SK-MEL-5 (cell line): ENCODE data around the gene DCLK1. TPM values are rescaled to one million over a fixed set of nuclear protein-coding genes. Genes with fewer than 3 reads are reported as not detected.

Experiments used
- DNase-seq: peaks from one replicate; pipeline ENCODE4 v3.0.0-alpha.2; 2016; ENCODE audit warnings: low read depth, low spot score
- in situ Hi-C: cut with HindIII; loops from 2 replicates; pipeline ENCODE4 v1.10.0; 2016; ENCODE audit warnings: low sequenced_read_pairs, high pct_unique_total_duplicates, low pct_unique_long_range_greater_than_20kb
- total RNA-seq: library from RNA; depleted of rRNA; stranded (reverse); fragments of >200 nt; shearing (Covaris generic); gene quantifications from 2 replicates; pipeline ENCODE4 v1.2.3, GENCODE V29; 2014

Gene DCLK1
- total RNA-seq, 1 experiment from 2014 or later, result 35.6 TPM

DNA sequence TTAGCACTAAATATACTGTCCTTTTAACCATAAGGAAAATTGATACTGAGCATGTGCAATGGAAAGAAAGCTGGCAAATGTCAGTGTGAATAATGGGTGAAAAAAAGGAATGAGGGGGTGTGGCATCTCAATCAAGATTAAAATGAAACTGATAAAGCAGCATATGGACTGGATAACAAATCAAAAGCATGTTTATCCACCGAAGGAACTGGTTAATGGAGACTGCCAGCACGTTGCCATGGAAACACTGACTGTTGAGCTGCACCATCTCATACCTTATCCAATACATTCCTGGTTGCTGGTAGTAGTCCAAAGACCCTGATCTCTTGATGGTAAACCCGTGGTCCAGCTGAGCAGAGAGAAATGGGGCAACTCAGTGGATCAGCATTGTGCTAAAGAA lies 343.2 kb downstream of the DCLK1 start:
- DNase-seq, result no peak
- in situ Hi-C loops, result no loop called here

DNA sequence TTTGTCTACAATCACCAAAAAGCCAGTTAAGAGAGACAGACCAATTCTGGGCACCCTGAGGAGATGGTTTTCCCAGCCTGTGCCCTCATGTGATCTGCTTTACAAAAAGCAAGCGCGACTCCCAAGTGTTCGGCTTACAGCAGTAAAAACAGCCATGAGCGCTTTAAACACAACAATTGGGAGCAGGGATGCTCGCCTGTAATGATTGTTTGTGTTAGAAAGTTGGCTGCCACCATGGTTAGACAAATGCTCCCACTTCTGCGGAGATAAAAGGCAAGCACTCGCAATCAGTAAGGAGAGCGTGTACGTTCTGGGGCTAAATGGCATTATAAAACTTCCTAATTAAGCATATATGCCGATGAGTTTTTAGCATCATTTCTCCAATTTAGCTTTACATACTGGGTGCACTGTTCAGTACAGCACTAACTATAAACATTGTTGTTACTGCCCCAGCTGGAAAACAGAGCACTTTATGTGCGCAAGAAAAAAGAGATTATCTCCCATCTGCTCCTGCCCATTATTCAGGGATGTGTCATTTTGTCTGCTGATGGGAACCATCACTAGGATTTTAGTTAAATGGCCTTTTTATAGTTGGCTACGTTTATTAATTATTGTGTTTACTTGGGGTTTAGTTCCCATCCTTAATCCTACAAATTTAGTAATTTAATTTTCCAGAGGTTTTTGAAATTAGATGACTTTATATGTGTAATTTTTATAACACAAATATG lies 345.4 kb downstream of the DCLK1 start:
- no peak for DNase-seq
- in situ Hi-C loops, result no loop called here

DNA sequence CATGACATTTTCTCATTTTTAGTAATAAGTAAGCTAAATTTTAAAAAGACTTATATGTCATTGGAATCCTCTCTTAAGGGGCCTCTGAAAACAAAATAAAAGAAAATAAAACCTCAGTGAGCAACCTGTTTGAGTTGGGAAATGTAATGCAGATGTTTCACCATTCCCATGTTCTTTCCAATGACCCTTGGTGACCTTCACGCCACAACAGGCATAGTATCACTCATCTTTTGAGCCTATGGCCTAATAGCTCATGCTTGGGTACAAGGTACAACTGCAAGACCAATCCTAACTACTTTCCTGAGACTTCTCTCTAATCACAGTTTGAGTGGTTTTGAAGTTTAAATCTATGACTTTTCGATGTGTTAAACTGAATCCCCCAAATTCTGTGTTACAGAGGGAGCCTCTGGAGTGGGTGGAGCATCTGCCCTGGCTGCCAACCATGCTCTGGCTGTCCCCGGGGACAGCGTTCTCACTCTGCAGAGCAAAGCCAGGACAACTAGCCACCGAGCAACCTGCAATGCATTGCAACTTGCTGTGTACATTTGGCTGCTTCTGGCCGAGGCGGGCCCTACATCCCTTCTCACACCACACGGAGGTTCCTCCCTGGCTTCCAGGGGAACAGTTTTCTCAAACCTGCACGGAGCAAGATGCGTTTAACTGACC lies 346.8 kb downstream of the DCLK1 start:
- no peak for DNase-seq
- in situ Hi-C loops, result no loop called here

GRCh38 chr13:35782793-35783192 lies 348.4 kb downstream of the DCLK1 start:
- in situ Hi-C loops, result no loop called here
- DNase-seq, result no peak

DNA sequence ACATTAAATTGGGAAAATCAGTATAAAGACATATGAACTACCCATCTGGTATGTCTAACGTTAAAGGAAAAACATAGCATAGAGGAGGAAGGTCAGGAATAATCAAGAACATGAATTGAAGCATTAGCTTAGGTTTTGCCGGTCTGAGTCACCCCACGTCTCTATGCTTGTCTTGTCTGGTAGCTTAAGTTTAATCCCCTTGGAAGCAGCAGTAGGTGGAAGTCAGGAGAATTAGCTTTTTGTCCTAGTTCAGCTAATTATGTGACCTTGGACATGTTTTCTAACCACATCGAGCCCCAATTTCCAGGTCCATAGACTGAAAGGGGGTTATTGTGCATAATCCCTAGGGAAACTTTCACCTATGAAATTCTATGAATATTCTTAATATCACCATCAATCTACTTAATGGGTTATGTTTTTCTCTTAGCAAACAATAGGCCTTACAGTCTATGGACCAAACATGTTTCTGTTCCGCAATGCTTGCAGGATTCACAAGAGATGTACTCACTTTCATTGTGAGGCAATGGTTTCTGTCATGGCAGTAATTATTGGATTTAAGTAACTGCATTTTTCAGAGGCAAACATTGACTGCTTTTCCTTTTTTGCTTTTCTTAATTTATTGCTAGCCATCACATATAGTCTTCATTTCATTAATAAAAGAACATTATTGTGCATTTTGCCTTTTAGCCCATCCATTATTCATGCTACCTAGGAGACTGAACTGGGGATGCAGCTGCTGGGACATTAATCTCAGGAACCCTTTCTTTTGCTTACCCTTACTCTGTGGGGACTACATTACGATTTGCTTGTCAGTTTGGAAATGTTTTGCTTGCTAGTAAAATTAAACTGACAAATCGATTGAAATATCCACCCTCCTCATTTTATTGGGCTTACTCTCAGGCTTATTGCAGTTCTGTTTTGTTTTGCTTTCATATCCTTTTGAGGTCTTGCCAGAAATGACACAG lies 349.9 kb downstream of the DCLK1 start:
- in situ Hi-C loops, result no loop called here
- no peak for DNase-seq

DNA sequence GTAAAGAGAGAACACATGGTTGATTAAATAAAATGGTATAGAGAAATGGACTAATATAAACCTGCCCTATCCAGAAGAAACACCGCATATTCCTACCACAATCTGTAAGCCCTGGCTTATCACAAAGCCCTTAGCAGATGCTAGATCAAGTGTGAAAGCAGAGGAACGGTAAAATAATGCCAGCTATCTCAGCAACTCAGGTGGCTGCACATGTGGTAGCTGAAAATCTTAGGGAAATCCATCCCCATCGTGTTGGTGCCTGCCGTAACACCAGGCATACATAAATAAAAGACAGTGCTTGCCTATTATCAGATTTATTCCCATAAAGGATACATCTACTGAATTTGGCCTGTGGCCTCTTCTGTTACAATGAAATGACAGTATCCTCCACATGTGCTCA lies 350.6 kb downstream of the DCLK1 start:
- no peak for DNase-seq
- in situ Hi-C loops, result no loop called here

DNA sequence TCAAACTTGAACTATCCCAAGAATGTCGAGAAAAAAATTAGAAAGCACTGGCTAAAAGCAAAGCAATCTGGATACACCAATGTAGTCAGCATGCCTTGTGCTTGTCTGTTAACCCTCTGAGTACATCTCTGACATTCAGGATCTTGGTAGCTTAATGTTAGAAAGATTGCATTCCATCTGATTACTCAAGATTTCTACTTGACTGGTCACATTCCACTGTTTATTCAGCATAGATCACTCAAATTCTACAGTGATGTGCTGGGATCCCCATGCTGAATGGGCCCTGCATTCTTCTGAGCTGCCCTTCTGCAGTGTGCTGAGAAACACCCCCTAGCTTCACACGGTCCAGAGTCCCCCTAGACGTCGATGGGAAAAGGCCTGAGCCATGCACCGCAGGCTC lies 359.3 kb downstream of the DCLK1 start:
- in situ Hi-C loops, result no loop called here
- DNase-seq, result no peak

GRCh38 chr13:35770756-35771297 lies 360.4 kb downstream of the DCLK1 start:
- no peak for DNase-seq
- in situ Hi-C loops, result no loop called here

DNA sequence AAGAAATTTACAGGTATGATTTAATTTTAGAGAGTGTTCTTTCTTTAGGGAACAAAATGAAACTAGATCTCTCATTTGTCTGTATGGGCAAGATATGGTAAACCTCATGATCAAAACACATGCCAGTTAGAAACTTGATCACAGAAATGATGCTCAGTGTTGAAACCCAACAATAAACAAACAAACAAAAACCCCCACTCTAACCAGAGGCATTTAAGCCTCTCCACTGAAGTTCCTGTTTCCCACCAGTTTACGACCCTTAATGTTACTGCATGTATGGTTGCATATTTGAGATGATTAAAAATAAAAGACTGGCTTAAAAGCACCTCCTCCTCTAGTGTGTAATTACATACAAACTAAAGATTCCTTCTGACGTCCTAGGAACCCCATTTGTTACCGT lies 361.4 kb downstream of the DCLK1 start:
- DNase-seq, result peak; percentile 21

GRCh38 chr13:35768551-35768950 lies 362.6 kb downstream of the DCLK1 start:
- no peak for DNase-seq
- in situ Hi-C loops, result no loop called here

More for the DNA sequence above, 361.4 kb downstream of the DCLK1 start:
- in situ Hi-C loops, result no loop called here

GRCh38 chr13:35768073-35768472 lies 363.1 kb downstream of the DCLK1 start:
- DNase-seq, result no peak
- in situ Hi-C loops, result no loop called here

GRCh38 chr13:35767256-35767976 lies 363.8 kb downstream of the DCLK1 start:
- no peak for DNase-seq
- in situ Hi-C loops, result no loop called here

- no peak for DNase-seq
- in situ Hi-C loops, result no loop called here
Measured at GRCh38 chr13:35766663-35767062, 364.5 kb downstream of the DCLK1 start.

DNA sequence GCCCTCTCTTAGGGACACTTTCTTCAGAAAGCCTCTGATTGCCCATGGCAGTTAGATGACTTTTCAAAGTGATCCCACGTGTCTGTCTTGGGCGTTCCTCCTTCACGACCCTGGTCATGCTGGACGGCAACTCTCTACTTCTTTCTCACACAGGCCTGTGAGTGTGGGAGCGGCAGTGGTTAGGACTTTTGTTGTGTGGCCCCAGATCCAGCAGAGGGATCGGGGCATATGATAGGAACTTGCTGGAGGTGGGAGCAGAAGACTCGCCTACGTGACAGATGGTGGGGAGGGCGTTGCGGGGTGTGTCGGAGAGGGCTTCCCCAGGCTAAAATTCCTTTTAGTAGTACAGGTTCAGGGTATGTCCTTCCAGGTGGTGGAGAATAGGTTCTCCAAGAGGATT lies 365.2 kb downstream of the DCLK1 start:
- in situ Hi-C loops, result no loop called here

GRCh38 chr13:35765366-35765765 lies 365.8 kb downstream of the DCLK1 start:
- no peak for DNase-seq
- in situ Hi-C loops, result no loop called here

More for the DNA sequence above, 365.2 kb downstream of the DCLK1 start:
- no peak for DNase-seq

DNA sequence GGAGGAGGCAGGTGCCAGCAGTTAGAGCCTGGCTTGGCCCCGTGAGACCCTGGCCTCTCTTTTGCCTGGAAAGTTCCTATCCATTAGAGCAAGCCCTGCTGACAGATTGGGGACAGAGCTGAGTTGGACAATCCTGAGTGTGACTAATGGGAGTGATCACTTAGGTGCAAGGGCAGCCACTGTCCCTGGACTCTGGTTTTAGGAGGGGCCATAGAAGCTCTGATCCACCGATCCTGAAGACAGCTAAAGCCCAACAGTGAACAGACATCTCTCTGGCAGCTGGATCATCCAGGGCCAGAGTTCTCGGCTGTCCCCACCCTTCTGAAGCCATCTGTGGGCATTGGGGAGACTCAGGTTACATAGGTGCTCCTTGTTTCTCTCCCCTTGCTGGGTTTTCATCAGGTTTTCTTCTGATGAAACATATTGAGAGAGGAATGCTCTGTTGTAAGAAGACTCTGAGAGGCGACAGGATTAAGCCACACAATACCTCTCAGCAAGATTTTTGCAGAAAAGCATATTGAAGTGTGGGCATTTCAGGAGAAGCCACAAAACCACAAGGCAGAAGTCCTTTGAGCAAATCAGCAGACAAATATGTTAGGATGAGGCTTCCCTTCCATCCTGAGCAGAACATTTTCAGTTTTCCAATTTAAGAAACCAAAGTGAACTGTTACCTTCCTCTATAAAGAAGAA lies 366.7 kb downstream of the DCLK1 start:
- DNase-seq, result no peak
- in situ Hi-C loops, result no loop called here

DNA sequence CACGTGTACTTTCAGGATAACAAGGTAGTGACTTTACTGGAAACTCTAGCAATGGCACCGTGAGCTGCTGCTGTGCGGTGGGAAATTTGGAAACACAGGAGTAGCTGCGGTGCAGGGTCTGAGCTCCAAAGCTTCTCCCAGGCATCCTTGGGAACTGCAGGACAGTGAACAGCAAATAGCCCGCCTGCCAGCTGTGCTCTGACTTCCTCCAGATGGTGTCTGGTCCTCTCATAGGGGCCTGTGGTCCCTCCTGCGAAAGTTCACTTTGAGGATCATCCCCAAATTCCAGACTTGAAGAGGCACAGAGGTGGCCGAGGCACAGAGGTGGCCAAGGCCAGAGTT lies 367.4 kb downstream of the DCLK1 start:
- no peak for DNase-seq
- in situ Hi-C loops, result no loop called here
